HG02938 (cell line): ENCODE results near the gene ADSL.
A peak's percentile ranks its signal among the peaks of the same experiment; 100 is the strongest.
"Not testable (repeated sequence)": the region's sequence is repeated elsewhere in the genome, so short reads cannot be mapped to it uniquely, and the experiment has no call there.

Experiments
- ATAC-seq: cut with Tn5 transposase; IDR thresholded peaks from one replicate; pipeline ENCODE4 v1.9.1; 2021; ENCODE audit warnings: mild to moderate bottlenecking, moderate library complexity; ENCODE audit not compliant: unreplicated experiment

Gene ADSL

GRCh38 chr22:40346185-40347118 lies at the start of gene ADSL:
Gene ADSL, plus strand, starts transcription at chr22:40346500. Its CDS starts 59 bp downstream, at chr22:40346559.
- peak; percentile 74 for ATAC-seq

- ATAC-seq, result no peak
Observed at GRCh38 chr22:40300316-40300715, 46.0 kb upstream of the ADSL start.

GRCh38 chr22:40300884-40301672 lies 45.2 kb upstream of the ADSL start:
- ATAC-seq, result peak; percentile 91

- ATAC-seq, result no peak
Observed at GRCh38 chr22:40302149-40302548, 44.2 kb upstream of the ADSL start.

GRCh38 chr22:40305625-40306024 lies 40.7 kb upstream of the ADSL start:
- no peak for ATAC-seq

GRCh38 chr22:40308999-40309573 lies 37.2 kb upstream of the ADSL start:
- no peak for ATAC-seq

- no peak for ATAC-seq
Observed at GRCh38 chr22:40309631-40310030, 36.7 kb upstream of the ADSL start.

GRCh38 chr22:40310081-40310767 lies 36.1 kb upstream of the ADSL start:
- no peak for ATAC-seq

- no peak for ATAC-seq
Observed at GRCh38 chr22:40310768-40311120, 35.6 kb upstream of the ADSL start.

- ATAC-seq, result not testable (repeated sequence)
Observed at GRCh38 chr22:40311646-40312045, 34.7 kb upstream of the ADSL start.

- no peak for ATAC-seq
Observed at GRCh38 chr22:40312050-40312449, 34.2 kb upstream of the ADSL start.

- ATAC-seq, result no peak
Observed at GRCh38 chr22:40313007-40313406, 33.3 kb upstream of the ADSL start.

GRCh38 chr22:40314041-40314440 lies 32.3 kb upstream of the ADSL start:
- ATAC-seq, result no peak

- ATAC-seq, result no peak
Observed at GRCh38 chr22:40320687-40321086, 25.6 kb upstream of the ADSL start.

- no peak for ATAC-seq
Observed at GRCh38 chr22:40322021-40322420, 24.3 kb upstream of the ADSL start.

- ATAC-seq, result no peak
Observed at GRCh38 chr22:40322818-40323447, 23.4 kb upstream of the ADSL start.

- ATAC-seq, result no peak
Observed at GRCh38 chr22:40323681-40324171, 22.6 kb upstream of the ADSL start.

- no peak for ATAC-seq
Observed at GRCh38 chr22:40324468-40325305, 21.6 kb upstream of the ADSL start.

- no peak for ATAC-seq
Observed at GRCh38 chr22:40325315-40325714, 21.0 kb upstream of the ADSL start.
